GM19193 (cell line): ENCODE data around the gene ZNF622.

Source experiments
- POLR2A ChIP-seq: IDR thresholded peaks from 4 replicates; pipeline ENCODE4 v1.6.1; 2011; ENCODE audit not compliant: insufficient read depth, insufficient read length; ENCODE audit errors: extremely low read depth

Gene ZNF622, protein sequence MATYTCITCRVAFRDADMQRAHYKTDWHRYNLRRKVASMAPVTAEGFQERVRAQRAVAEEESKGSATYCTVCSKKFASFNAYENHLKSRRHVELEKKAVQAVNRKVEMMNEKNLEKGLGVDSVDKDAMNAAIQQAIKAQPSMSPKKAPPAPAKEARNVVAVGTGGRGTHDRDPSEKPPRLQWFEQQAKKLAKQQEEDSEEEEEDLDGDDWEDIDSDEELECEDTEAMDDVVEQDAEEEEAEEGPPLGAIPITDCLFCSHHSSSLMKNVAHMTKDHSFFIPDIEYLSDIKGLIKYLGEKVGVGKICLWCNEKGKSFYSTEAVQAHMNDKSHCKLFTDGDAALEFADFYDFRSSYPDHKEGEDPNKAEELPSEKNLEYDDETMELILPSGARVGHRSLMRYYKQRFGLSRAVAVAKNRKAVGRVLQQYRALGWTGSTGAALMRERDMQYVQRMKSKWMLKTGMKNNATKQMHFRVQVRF

DNA sequence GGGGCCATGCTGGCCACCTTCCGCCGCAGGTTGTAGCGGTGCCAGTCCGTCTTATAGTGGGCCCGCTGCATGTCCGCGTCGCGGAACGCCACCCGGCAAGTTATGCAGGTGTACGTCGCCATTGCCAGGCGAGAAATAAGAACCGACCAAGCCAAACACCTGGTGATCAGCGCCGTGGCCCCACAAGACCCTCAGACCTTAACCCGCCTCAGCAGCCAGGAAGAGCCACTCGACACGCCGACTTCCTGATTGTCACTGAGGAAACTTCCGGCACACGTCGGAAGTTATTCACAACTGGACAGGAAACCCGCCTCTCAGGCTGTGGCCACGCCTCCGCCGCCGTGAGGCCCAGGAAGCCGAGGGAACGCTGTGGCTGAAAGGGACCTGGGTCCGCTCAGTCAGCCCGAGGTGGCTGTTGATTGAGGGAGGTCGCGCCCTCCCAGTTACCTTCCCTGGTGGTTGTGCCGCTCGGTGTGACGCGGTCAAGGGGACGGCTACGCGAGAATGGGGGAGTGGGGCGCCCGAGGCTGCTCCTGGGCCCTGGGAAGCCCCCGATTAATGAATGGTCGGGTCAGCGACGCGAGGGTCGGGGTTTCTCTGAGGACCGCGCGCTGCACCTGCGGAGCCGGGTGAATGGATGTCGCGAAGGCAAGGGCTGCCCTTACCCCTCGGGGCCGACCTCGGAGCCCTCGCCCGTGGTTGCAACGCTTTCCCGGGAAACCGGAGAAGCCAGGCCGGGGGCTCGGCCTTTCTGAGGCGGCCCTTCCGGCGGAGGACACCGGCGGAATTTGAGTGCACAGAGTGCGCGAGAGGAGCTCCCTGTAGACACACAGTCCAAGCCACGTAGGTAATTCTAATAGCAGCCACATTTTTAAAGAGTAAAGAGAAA is at the start of gene ZNF622:
Gene ZNF622 (minus strand): TSS at position 257 of the 889 bp plus-strand sequence. CDS start 135 bp downstream, at position 122.
- peak; percentile 99 for TF ChIP-seq POLR2A

DNA sequence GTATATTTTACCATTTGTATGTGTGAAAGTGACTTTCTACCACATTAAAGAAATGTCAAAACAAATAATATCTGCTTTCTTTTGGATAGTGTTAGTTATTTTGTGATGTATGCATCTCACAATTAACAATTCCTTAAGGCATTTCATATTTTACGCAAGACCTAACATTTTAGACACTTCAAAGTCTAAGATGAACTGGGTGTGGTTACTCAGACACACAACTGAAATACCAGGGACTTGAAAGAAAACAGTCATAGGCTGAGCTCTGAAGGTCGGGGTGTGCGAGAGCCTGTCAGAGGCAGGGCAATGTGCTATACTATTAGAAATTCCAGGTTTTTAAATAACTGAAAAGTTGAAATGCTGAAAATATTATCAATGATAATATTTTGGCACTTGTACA is 44.5 kb upstream of the ZNF622 start:
- TF ChIP-seq POLR2A = no peak

DNA sequence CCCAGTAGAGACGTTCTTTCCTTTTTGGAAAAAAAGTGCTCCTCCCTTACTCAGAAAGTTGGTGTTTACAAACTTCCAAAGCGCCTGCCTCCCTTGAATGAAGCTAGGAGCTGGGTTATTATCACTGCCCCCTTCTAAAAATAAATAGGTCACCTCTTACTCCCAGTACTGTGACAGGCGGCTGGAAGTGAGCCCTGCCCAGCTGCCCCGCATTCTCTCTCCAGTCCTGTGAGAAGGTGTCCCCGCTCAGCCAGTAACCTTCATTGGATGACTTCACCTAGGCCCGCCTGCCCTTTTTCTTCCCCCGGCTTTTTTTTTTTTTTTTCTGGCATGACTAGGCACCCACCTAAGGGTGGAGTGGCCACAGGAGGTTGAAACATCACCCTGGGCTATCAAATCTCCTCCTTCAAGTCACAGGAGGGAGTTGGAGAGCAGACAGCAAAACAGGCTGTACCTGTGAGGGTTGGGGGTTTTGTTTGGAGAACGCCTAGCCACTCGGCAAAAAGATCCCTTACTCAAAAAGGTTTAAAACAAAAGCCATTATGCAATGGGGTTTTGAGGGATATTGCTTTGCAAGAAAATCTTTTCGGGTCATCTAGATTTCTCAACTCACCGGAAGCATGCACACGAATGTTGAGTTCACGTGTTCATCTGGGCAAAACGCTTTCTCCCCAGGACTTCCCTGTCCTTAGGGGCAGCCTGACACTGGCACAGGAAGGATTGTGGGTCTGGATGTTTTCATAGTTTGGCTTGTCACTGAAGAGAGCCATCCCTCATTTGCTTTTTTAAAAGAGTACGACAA is 43.3 kb upstream of the ZNF622 start:
- TF ChIP-seq POLR2A = no peak

DNA sequence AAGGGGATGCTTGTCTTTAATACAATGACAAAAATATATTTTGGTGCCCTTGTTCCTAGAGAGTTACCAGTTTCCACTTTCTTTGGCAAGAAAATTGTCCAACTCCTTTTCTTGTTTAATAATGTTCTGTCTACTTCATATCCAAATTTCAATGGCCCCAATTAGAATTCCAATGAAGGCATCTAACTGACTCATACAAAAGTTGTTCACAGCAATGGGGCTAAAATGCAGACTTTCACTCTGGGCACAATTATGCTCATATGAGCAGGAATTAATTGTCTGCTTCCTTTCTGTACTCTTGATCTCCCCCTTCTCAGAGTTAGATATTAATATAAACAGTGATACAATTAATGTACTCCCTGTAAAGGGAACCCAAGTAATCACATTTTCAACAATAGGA is 42.1 kb upstream of the ZNF622 start:
- TF ChIP-seq POLR2A = no peak

DNA sequence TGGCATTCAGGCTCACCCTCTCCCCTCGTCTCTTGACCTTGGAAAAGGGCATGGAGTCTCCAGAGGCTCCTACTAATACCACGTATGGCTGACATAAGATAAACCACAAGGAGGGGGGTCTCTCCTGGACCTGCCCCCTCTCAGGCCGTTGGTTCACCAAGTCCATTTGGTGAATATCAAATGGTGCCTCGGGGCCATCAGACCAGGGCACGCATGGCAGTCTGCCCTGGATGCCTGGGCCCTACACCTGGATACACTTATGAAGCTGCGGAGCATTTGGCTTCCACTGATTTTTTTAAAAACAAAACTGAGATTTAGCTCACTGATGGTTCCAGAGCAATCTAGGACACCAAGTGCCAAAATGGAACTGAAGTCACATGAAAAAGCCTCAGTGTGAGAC is 40.3 kb upstream of the ZNF622 start:
- TF ChIP-seq POLR2A = no peak

DNA sequence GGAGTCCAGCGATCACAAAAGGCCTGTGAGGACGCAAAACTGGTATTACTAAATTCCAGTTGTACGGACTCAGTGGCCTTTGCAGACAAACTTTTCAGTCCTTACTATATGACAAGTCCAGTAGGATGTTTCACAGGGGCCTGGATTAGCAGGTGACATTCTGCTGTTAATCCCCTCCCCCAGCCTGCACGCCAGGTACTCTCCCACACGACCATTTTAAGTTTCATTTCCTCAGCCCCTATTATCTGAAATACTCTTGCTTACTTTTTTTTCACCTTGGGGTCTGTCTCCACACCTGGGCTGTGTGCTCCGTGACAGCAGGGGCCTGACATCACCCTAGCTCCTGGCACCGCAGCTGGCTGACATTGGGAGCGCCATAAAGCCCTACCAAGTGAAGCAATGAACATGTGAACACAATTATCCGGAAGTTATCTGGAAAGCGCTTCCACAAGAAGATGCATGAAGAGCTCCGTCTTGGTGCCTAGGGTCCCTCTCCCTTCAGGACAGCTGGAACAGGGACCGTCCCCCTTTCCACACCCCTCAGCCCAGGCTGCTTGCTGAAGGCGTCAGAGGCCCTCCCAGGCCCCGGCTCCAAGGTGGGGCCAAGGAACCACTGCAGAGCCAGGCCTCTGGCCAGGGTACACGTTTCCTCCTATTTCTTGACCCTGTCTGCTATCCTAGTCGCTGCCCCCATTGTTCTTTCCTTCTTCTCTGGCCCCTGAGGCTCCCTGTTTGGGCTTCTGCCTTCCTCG is 39.7 kb upstream of the ZNF622 start:
- no peak for TF ChIP-seq POLR2A

DNA sequence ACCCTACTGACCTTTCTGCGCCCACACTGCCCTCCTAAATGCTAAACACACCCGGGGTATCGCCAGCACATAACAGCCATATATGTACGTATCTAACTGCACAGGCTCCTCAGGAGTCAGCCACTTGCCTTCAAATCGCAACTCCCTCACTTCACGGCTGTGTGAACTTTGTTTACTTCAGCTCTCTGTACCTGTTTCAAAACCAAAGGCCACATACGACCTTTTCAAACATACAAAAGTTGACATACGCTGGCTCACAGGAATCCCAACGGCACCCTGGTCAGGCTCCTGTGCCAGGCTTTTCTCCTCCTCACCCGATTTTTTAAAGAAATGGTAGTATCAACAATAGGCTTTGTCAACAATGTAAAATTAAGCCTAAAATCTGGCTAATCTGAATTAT is 39.0 kb upstream of the ZNF622 start:
- TF ChIP-seq POLR2A = no peak

DNA sequence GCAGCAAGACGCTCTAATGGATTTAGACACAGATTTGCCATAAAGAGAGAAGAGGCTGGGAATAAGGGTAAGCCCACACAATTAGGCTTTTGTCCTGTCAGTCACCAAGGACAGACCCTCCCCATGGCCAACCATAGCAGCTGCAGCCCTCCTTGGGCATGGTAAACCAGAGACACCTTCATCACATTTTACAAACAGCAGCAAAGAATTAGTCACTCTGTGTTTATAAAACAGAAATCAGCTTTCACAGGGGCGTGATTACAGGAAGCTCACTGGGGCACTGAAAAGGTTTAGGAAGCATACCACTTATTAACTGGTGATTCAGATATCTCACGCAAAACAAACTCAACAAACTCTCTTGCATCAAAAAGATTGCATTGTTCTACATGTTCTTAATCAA is 37.3 kb upstream of the ZNF622 start:
- no peak for TF ChIP-seq POLR2A

DNA sequence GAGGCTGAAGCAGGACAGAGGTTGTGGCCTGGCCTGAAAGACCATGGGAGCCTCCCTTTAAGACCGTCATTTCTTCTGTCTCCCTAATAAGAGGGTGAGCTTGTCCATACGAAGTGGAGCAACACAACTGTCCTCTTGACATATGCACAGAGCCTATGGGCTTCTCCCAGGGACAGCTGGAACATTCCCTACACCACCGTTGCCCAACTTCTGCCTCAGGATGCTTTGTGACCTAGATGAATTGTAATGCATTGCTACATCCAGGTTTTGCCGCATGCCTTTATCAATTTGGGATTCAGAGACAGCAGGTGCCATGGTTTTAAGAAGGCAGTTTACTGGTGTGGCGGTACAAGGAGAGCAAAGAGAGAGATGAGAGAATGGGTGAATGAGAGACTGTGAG is 34.4 kb upstream of the ZNF622 start:
- TF ChIP-seq POLR2A = no peak

DNA sequence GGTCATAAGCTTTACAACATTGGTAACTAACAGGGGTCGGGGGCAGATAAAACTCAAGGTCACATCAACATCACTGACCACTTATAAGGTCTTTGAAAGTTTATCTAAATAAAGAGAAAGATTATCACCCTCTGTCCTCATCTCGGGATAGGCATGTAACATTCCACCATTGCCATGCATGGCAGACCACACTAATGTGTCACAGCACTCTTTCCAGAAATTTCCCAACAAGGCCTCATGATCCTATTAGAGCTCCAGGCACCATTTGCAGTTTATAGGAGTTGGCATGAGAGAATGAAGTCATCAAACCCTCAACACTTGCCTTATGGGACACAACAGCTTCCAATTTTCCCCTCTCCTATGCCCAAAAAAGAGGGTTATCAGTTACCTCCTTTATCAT is 31.9 kb upstream of the ZNF622 start:
- no peak for TF ChIP-seq POLR2A

DNA sequence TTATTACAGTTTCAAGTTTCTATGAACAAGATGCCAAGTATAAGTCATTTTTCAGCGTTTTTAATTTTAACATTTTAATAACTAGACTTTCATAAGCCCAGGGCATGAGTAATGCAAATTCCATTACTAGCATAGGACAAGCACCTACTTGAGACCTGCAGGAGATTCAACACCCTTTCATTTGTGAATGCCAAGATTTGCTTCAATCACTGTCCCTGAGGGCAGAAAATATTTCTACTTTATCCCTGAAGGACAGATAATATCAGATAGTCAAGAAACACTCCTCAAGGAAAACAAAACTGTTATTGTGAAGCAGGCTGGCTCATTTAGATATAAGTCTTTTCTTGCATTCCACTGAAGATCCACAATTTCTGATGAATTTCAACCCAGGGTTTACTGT is 27.7 kb upstream of the ZNF622 start:
- no peak for TF ChIP-seq POLR2A

DNA sequence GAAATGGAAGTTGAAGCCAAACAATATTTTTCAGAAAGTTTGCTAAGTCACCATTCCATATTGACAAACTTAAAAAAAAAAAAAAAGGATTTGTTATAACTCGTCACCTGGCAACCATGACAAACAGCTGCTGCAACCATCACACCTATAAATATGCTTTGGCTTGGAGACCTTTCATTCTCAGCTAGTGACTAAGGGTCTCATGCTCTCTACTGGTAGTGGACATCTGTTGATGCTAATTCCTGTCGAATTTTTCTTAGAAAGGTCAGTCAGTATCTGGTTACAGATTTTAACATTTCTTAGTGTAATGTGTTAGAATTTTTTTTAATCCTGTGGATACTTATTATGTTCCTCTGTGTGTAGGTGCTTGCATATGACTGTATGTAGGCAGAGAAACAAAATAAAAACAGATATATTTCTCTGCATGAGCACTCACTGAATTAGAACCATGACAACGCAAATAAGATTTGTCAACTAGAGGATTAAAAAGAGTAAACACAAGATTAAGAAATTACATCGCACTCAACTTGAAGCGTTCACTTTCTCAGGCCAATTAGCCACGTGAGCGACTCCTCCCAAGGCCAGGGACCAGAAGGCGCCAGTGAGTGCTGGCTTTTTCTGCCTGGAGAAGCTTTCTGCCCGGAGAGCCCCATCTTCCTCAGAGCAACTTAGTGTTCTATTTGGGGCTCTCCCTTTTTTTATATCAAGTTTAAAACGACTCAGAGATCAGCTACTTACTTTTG is 27.0 kb upstream of the ZNF622 start:
- no peak for TF ChIP-seq POLR2A

DNA sequence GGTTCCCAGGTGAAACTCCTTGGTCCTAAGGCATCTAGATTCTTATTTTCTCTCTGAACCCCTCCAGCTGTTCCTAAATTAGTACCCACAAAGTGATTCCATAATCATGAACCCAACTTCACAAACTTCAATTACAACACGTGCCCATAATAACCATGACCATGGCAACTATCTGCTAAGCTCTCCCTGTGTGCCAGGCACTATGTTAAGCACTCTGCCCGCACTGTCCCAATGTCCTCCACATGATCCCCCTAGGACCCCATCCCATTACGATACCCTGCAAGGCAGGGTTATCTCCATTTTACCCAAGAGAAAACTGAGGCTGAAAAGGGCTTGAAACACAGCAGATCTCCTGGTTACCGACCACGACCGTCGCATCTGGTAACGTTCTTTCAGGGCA is 25.3 kb upstream of the ZNF622 start:
- no peak for TF ChIP-seq POLR2A
